B cell (primary cell): ENCODE data around the gene PAMR1. TPM values are rescaled to one million over a fixed set of nuclear protein-coding genes. Genes with fewer than 3 reads are reported as not detected.

Source experiments
- ATAC-seq: fragments of 200-7000 bp; cut with Tn5 transposase; one replicate; pipeline ENCODE4 v1.10.0; 2021; ENCODE audit warnings: low read depth, mild to moderate bottlenecking, moderate number of reproducible peaks, moderate library complexity
- CTCF ChIA-PET: fragments of 350-600 bp; sonication (Branson Sonifier 250); formaldehyde crosslinking; loops from one replicate; lab custom pipeline; 2021; ENCODE audit warnings: antibody characterized with exemption, inconsistent platforms; lab: Charles Lee
- POLR2A ChIA-PET: fragments of 350-600 bp; sonication (Branson Sonifier 250); formaldehyde crosslinking; loops from one replicate; lab custom pipeline; 2021; ENCODE audit warnings: antibody characterized with exemption; lab: Charles Lee
- DNase-seq: peaks from one replicate; pipeline ENCODE4 v3.0.0; 2013
- H2AFZ ChIP-seq: 2 replicates; pipeline ENCODE4 v1.6.1; 2012; ENCODE audit warnings: mild to moderate bottlenecking, low read depth, low read length; ENCODE audit not compliant: insufficient read depth, poor library complexity, severe bottlenecking
- H3K27ac ChIP-seq, 2 donors: 1 replicate in 1 of 2; 2 replicates in 1 of 2; pipeline ENCODE4 v1.5.1; 2012 to 2013; ENCODE audit warnings: low read length in 2 of 2, mild to moderate bottlenecking in 2 of 2, moderate library complexity in 1 of 2
- H3K27me3 ChIP-seq, 4 experiments: fragments of 200-600 bp in 1 of 4; sonication (generic) in 1 of 4; replicated peaks in 1 of 4; 1 replicate in 2 of 4; 2 replicates in 2 of 4; pipeline versions ENCODE4 v1.6.1 to v1.7.0; 2013 to 2016; ENCODE audit warnings: low read length in 3 of 4, mild to moderate bottlenecking in 2 of 4, mixed read lengths in 1 of 4, moderate library complexity in 1 of 4; ENCODE audit not compliant: insufficient read depth in 4 of 4, control insufficient read depth in 3 of 4; ENCODE audit errors: control extremely low read depth in 1 of 4
- H3K36me3 ChIP-seq, 2 experiments: replicated peaks in 1 of 2; 1 replicate in 1 of 2; 2 replicates in 1 of 2; pipeline versions ENCODE4 v1.6.1 to v1.7.1; 2013; ENCODE audit warnings: low read length in 1 of 2; ENCODE audit not compliant: insufficient read depth in 2 of 2, control insufficient read depth in 1 of 2; ENCODE audit errors: control extremely low read depth in 1 of 2, extremely low read depth in 1 of 2
- H3K4me1 ChIP-seq, 2 donors: fragments of 200-600 bp in 1 of 2; sonication (generic) in 1 of 2; 1 replicate in 1 of 2; 2 replicates in 1 of 2; pipeline versions ENCODE4 v1.5.1 to v1.6.1; 2013 to 2017; ENCODE audit warnings: low read length in 2 of 2; ENCODE audit not compliant: control insufficient read depth in 2 of 2, insufficient read depth in 2 of 2
- H3K4me2 ChIP-seq: replicated peaks from 2 replicates; pipeline ENCODE3; 2012; ENCODE audit warnings: mild to moderate bottlenecking, low read depth, low read length; ENCODE audit not compliant: poor library complexity, severe bottlenecking
- H3K4me3 ChIP-seq, 5 experiments: fragments of 200-600 bp in 1 of 5; sonication (generic) in 1 of 5; 1 replicate in 3 of 5; 2 replicates in 2 of 5; pipeline versions ENCODE4 v1.5.1 to v1.7.0; 2011 to 2016; ENCODE audit warnings: low read length in 4 of 5, mild to moderate bottlenecking in 4 of 5, low read depth in 2 of 5, control low read depth in 1 of 5, moderate library complexity in 1 of 5; ENCODE audit not compliant: insufficient read depth in 1 of 5; ENCODE audit errors: control extremely low read depth in 1 of 5, extremely low read depth in 1 of 5
- H3K79me2 ChIP-seq: fragments of 200-600 bp; sonication (generic); one replicate; pipeline ENCODE4 v1.6.0; 2016; ENCODE audit warnings: low read length; ENCODE audit not compliant: control insufficient read depth, insufficient read depth
- H3K9ac ChIP-seq: fragments of 200-600 bp; sonication (generic); 2 replicates; pipeline ENCODE4 v1.6.1; 2017; ENCODE audit warnings: mild to moderate bottlenecking, low read length, moderate library complexity
- H3K9me3 ChIP-seq, 3 donors: one replicate each; pipeline versions ENCODE4 v1.6.1 to v1.7.1; 2013; ENCODE audit warnings: low read length in 2 of 3; ENCODE audit not compliant: control insufficient read depth in 2 of 3, insufficient read depth in 1 of 3; ENCODE audit errors: control extremely low read depth in 1 of 3
- H4K20me1 ChIP-seq: 2 replicates; pipeline ENCODE4 v1.6.0; 2012; ENCODE audit warnings: mild to moderate bottlenecking, low read length; ENCODE audit not compliant: insufficient read depth, control insufficient read depth, poor library complexity, severe bottlenecking
- H3K27ac Mint-ChIP-seq: one replicate; pipeline ENCODE4 v1.8.0; 2021; ENCODE audit warnings: mixed read lengths
- H3K27me3 Mint-ChIP-seq: one replicate; pipeline ENCODE4 v1.8.0; 2021; ENCODE audit warnings: mixed read lengths
- H3K4me1 Mint-ChIP-seq: one replicate; pipeline ENCODE4 v1.8.0; 2021; ENCODE audit warnings: mixed read lengths
- H3K4me3 Mint-ChIP-seq: one replicate; pipeline ENCODE4 v1.8.0; 2021; ENCODE audit warnings: mixed read lengths
- H3K9me3 Mint-ChIP-seq: one replicate; pipeline ENCODE4 v1.8.0; 2022; ENCODE audit warnings: mixed read lengths; ENCODE audit not compliant: insufficient read depth
- CTCF ChIP-seq: fragments of 200-600 bp; IDR thresholded peaks from one replicate; pipeline ENCODE4 v1.8.0; 2022; ENCODE audit warnings: antibody characterized with exemption, mild to moderate bottlenecking
- EZH2 ChIP-seq: IDR thresholded peaks from 2 replicates; pipeline ENCODE4 v1.6.1; 2012; ENCODE audit warnings: borderline replicate concordance, low read depth, mild to moderate bottlenecking, moderate library complexity, low read length; ENCODE audit not compliant: insufficient read depth, poor library complexity, severe bottlenecking
- WGBS: methylation state at CpG from one replicate; pipeline ENCODE4 v1.1.5; 2013; ENCODE audit warnings: missing lambda C conversion rate; ENCODE audit not compliant: insufficient coverage; 5-methylcytosine and 5-hydroxymethylcytosine counted together
- intact Hi-C: fragments of 100-400 bp; cut with micrococcal nuclease; formaldehyde crosslinking; loops from one replicate; pipeline ENCODE4 v1.10.0; 2022
- polyA plus RNA-seq: library from polyadenylated mRNA; depleted of rRNA; stranded (reverse); fragments of >200 nt; gene quantifications from 2 replicates; pipeline ENCODE4 v1.2.3, GENCODE V29; 2012
- total RNA-seq, 2 donors: library from RNA; stranded (reverse); fragments of 120-200 nt in 1 of 2; gene quantifications; 1 replicate in 1 of 2; 2 replicates in 1 of 2; pipeline versions ENCODE4 v1.2.3 to v1.2.4, GENCODE V29; 2013 to 2022

PAMR1 gene
- total and polyA plus RNA-seq, 2 donors (not counting 1 experiment from before 2014, with no cell fraction given), result not detected

DNA sequence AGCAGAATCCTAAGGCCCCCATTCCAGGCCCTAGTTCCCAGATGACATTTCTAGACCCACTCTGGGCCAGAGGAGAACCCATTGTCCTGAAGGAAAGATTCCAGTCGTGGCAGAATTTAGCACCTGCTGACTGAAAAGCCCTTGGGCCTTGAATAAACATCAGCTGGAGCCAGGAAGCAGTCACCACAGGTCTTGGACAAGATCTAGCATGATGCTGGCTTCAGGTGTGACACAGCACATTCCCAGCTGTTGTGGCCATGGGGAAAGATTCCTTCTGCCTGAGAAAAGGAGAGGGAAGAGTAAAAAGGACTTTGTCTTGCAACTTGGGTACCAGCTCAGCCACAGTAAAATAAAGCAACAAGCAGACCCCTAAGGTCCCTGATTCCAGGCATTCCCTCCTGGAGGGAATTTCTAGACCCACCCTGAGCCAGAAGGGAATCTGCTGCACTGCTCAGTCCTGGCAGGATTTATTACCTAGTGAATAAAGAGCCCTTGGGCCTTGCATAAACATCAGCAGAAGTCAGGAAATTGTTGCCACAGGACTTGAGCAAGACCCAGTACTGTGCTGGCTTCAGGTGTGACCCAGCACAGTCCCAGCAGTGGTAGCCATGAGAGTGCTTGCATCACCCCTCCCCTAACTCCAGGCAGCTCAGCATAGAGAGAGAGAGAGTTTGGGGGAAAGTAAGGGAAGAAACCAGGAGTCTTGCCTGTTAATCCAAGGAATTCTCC lies 42.5 kb upstream of the PAMR1 start:
- CTCF ChIA-PET, result no interaction called here
- WGBS, result 27% methylated on average over 1 of the region's 1 CpG
- POLR2A ChIA-PET, result no interaction called here
- intact Hi-C loops, result no loop called here
- Histone ChIP-seq H3K79me2 (no peaks in the 10 kb centered on the region), H3K36me3 (no peaks in the 10 kb centered on the region), H3K9ac (no peak overlapping the region), H3K27me3 (no peaks in the 10 kb centered on the region), H4K20me1 (no peaks in the 10 kb centered on the region), H3K4me1 (no peaks in the 10 kb centered on the region), H3K27ac (no peak overlapping the region), H2AFZ (no peak overlapping the region), H3K4me3 (no peak overlapping the region), H3K9me3 (peaks cover 0 to 6% (median 1%) of the 10 kb centered on the region in 3 donors), H3K4me2 (no peak overlapping the region)
- ATAC-seq, result no peak
- Mint-ChIP-seq H3K9me3 (peaks cover 10% of the 10 kb centered on the region), H3K27ac (no peak overlapping the region), H3K4me1 (no peaks in the 10 kb centered on the region), H3K4me3 (no peak overlapping the region), H3K27me3 (peaks cover 24% of the 10 kb centered on the region)
- no peak for TF ChIP-seq CTCF
- no peak for TF ChIP-seq EZH2
- no peak for DNase-seq

DNA sequence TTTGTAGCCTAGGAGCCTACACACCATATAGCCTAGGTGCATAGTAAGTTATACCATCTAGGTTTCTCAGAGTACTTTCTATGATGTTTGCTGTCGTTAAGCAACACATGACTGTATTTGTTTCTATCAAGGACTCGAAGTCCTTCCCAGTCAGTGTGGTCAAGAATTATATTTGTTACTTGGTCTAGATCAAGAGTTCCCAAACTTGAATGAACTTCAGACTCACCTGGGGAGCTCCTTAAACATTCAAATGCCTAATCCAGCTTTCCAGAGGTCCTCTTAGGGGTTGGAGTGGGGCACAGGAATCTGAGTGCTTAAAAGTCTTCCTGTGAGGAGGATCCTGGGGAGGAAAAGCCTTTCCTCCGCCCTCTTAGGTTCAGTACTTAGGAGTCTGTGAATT lies 41.5 kb upstream of the PAMR1 start:
- ATAC-seq (no peak), DNase-seq (no peak)
- peaks cover 0 to 4% (median 0%) of the 10 kb centered on the region in 4 experiments for H3K27me3 ChIP-seq
- POLR2A ChIA-PET, result no interaction called here
- Mint-ChIP-seq H3K4me3 (no peak overlapping the region), H3K27ac (no peak overlapping the region), H3K27me3 (peaks cover 27% of the 10 kb centered on the region), H3K9me3 (peaks cover 10% of the 10 kb centered on the region), H3K4me1 (no peaks in the 10 kb centered on the region)
- H3K27ac ChIP-seq, result no peak overlapping the region
- H3K4me2 ChIP-seq, result no peak overlapping the region
- no peaks in the 10 kb centered on the region for H3K4me1 ChIP-seq
- no peaks in the 10 kb centered on the region for H3K36me3 ChIP-seq
- CTCF ChIA-PET, result no interaction called here
- no peak overlapping the region for H3K9ac ChIP-seq
- no peak overlapping the region for H2AFZ ChIP-seq
- H3K4me3 ChIP-seq, result no peak overlapping the region
- peaks cover 0 to 6% (median 1%) of the 10 kb centered on the region in 3 donors for H3K9me3 ChIP-seq
- no CpG with 5 or more reads among the region's 3 CpGs for WGBS
- H4K20me1 ChIP-seq, result no peaks in the 10 kb centered on the region
- TF ChIP-seq CTCF, result no peak
- TF ChIP-seq EZH2, result no peak
- intact Hi-C loops, result no loop called here
- no peaks in the 10 kb centered on the region for H3K79me2 ChIP-seq
